GM19043 (cell line): ENCODE measurements around the gene KRTAP9-2.
"Not testable (repeated sequence)": the region's sequence is repeated elsewhere in the genome, so short reads cannot be mapped to it uniquely, and the experiment has no call there.

ENCODE experiments used
- ATAC-seq: cut with Tn5 transposase; IDR thresholded peaks from one replicate; pipeline ENCODE4 v1.9.1; 2021; ENCODE audit warnings: low read depth; ENCODE audit not compliant: unreplicated experiment

KRTAP9-2 gene

DNA sequence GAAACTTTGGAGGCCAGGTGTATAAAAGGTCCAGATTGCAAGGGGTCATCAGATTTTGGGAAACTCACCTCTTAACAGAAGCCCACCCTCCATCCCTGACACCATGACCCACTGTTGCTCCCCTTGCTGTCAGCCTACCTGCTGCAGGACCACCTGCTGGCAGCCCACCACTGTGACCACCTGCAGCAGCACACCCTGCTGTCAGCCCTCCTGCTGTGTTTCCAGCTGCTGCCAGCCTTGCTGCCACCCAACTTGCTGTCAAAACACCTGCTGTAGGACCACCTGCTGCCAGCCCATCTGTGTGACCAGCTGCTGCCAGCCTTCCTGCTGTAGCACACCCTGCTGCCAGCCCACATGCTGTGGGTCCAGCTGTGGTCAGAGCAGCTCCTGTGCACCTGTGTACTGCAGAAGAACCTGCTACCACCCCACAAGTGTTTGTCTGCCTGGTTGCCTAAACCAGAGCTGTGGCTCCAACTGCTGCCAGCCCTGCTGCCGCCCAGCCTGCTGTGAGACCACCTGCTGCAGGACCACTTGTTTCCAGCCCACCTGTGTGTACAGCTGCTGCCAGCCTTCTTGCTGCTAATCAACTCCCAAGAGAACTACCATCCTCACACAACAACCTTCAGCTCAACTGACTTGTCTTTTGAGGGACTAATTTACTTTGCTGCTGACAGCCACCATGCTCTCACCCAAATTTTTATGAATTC is 6.1 kb downstream of the KRTAP9-2 start, which contains the start of gene KRTAP9-3:
Gene KRTAP9-3 (plus strand): TSS at position 51 of the 707 bp plus-strand sequence. CDS start 53 bp downstream, at position 104.
- not testable (repeated sequence) for ATAC-seq

DNA sequence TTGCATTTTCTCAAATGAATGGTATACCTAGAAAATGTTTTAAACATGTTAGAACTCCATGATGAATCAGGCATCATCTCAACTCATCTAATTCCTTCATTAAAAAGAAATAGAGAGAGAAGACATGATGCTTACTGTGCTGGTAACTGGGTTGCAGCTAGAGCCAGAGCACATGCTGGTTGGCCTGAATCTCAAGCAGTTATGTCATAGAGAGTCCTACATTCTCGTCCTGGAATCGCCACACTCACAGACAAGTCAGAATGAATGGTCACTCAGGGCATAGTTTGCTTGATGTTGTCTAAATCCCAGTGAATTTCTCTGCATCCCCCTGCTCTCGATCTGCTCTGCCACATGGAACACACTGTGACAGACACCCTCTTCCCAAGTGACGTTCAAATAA is 10.7 kb downstream of the KRTAP9-2 start:
- not testable (repeated sequence) for ATAC-seq

- not testable (repeated sequence) for ATAC-seq
These were observed 11.5 kb downstream of the KRTAP9-2 start, which contains the start of gene KRTAP9-8 for GRCh38 chr17:41237949-41238437. Gene KRTAP9-8, plus strand, starts transcription at chr17:41237999. Its CDS starts 53 bp downstream, at chr17:41238052.

DNA sequence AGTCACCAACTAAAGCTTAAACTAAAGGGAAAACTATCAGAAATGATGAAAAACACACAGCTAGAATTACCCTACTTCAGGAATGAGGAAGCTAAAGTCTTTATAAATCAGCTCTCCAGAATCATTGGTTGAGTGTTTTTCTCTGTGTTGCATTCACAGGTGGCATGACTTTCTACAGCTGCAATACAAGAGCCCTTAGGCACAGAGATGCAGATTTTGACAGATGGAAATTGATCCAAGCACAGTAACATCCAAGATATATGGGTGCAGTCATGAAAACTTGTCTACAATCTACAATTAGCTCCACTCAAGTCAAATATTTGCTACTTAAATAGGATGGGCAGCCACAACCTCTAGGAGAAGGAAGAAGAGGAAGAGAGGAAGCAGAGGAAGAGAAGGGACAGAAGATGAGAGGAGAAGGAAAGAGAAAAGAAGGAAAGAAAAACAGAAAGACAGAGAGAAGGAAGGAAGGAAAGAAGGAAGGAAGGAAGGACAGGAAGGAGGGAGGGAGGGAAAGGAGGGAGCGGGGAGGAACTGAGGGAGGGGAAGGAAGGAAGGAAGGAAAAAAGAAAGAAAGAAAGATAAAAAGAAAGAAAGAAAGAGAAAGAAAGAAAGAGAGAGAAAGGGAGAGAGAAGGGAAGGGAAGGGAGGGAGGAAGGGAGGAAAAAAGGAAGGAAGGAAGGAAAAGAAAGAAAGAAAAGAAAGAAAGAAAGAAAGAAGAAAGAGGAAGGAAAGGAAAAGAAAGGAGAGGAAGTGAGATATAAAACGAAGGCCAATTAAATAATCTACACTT is 20.7 kb downstream of the KRTAP9-2 start:
- ATAC-seq = not testable (repeated sequence)

DNA sequence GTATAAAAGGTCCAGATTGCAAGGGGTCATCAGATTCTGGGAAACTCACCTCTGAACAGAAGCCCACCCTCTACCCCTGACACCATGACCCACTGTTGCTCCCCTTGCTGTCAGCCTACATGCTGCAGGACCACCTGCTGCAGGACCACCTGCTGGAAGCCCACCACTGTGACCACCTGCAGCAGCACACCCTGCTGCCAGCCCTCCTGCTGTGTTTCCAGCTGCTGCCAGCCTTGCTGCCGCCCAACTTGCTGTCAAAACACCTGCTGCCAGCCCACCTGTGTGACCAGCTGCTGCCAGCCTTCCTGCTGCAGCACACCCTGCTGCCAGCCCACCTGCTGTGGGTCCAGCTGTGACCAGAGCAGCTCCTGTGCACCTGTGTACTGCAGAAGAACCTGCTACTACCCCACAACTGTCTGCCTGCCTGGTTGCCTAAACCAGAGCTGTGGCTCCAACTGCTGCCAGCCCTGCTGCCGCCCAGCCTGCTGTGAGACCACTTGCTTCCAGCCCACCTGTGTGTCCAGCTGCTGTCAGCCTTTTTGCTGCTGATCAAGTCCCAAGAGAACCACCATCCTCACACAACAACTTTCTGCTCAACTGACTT is 23.3 kb downstream of the KRTAP9-2 start, which contains the start of gene KRTAP9-4:
Gene KRTAP9-4 (plus strand): TSS at position 51 of the 604 bp plus-strand sequence. CDS start 34 bp downstream, at position 85.
- not testable (repeated sequence) for ATAC-seq

DNA sequence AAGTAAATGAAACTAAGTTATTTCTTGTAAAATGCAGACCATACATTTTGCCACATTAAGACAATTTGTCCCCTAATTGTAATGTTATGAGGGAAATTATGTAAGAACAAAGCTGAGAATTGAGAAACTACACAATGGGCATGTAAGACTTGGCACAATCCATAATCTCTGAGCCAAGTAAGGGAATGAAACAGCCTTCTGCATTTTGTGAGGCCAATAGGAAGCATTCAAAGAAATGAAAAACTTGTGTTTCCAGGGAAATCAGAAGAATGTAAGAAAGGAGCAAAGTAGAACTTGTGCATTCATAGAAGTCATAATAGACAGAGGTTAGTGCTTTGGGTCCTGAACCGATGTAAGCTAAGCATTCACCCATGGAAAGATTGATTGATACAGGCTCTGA is 24.8 kb downstream of the KRTAP9-2 start:
- no peak for ATAC-seq

- ATAC-seq = no peak
These were observed 28.4 kb downstream of the KRTAP9-2 start for GRCh38 chr17:41254861-41255260.

DNA sequence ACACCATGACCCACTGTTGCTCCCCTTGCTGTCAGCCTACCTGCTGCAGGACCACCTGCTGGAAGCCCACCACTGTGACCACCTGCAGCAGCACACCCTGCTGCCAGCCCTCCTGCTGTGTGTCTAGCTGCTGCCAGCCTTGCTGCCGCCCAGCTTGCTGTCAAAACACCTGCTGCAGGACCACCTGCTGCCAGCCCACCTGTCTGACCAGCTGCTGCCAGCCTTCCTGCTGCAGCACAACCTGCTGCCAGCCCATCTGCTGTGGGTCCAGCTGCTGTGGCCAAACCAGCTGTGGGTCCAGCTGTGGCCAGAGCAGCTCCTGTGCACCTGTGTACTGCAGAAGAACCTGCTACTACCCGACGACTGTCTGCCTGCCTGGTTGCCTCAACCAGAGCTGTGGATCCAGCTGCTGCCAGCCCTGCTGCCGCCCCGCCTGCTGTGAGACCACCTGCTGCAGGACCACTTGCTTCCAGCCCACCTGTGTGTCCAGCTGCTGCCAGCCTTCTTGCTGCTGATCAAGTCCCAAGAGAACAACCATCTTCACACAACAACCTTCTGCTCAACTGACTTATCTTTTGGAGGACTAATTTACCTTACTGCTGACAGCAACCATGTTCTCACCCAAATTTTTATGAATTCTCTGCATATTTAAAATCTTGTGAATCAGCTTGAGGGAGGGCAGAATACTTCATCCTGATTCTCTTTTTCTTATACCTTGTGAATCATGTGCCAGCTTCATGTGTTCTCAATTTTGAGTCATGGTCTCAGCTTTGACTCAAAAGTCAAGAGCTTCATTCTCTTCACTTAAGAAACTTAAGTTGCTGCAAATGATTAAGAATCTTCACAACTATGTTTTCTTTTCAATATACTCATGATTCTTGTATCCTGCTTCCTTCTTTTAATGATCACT is 29.2 kb downstream of the KRTAP9-2 start, which contains the start of gene KRTAP9-9:
Gene KRTAP9-9 (plus strand): TSS at position 4 of the 910 bp plus-strand sequence.
- ATAC-seq = not testable (repeated sequence)

- no peak for ATAC-seq
These were observed 29.8 kb downstream of the KRTAP9-2 start for GRCh38 chr17:41256291-41256685.

DNA sequence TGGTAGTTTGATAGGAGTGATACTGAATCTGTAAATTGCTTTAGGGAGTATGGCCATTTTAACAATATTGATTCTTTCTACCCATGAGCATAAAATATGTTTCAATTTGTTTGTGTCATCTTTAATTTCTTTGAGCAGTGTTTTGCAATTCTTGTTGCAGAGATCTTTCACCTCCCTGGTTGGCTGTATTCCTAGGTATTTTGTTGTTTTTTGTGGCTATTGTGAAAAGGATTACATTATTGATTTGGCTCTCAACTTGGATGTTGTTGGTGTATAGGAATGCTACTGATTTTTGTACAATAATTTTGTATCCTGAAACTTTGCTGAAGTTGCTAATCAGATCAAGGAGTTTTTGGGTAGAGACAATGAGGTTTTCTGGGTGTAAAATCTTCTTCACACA is 32.0 kb downstream of the KRTAP9-2 start:
- ATAC-seq = no peak

DNA sequence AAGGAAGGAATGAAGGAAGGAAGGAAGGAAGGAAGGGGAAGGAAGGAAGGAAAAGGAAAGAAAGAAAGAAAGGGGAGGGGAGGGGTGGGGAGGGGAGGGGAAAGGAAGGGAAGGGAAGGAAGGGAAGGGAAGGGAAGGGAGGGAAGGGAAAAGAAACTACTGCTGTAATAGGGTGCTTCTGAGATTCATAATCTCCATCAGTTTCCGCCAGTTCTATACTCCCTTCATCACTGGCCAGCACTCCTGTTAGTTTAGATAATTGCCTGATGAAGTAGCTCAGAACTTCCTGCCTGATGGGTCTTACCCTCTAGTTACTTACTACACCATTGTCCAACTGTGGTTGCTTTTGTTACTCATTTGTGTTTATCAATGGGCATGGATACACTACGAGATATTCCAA is 36.8 kb downstream of the KRTAP9-2 start:
- no peak for ATAC-seq

GRCh38 chr17:41264599-41264998 is 38.2 kb downstream of the KRTAP9-2 start:
- no peak for ATAC-seq

- ATAC-seq = no peak
These were observed 38.6 kb downstream of the KRTAP9-2 start, which contains the start of gene KRTAP9-6 for GRCh38 chr17:41265078-41265477. Gene KRTAP9-6, plus strand, starts transcription at chr17:41265378. Its CDS starts 0 bp downstream, at chr17:41265378.

DNA sequence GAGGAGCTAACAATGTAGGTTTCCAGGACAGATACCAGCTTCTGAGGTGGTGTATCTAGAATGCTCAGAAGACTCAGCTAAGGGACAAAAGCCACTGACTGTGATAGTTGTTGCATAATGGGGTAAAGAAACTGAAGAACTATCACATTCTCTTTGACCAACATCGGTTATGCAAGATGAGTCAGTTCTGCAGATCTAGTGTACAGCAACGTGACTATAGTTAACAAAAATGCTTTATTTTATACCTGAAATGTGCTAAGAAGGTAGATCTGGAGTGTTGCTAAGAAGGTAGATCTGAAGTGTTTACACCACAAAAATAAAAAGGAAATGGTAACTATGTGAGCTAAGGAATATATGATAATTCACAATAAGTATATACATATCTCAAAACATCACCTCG is 41.3 kb downstream of the KRTAP9-2 start:
- no peak for ATAC-seq

DNA sequence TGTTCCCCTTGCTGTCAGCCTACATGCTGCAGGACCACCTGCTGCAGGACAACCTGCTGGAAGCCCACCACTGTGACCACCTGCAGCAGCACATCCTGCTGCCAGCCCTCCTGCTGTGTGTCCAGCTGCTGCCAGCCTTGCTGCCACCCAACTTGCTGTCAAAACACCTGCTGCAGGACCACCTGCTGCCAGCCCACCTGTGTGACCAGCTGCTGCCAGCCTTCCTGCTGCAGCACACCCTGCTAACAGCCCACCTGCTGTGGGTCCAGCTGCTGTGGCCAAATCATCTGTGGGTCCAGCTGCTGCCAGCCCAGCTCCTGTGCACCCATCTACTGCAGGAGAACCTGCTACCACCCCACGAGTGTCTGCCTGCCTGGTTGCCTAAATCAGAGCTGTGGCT is 44.9 kb downstream of the KRTAP9-2 start:
- ATAC-seq = not testable (repeated sequence)

- no peak for ATAC-seq
These were observed 45.4 kb downstream of the KRTAP9-2 start for GRCh38 chr17:41271858-41272257.

GRCh38 chr17:41275648-41276190 is 49.3 kb downstream of the KRTAP9-2 start, which contains the start of gene KRTAP9-7:
Gene KRTAP9-7, plus strand, starts transcription at chr17:41275698. Its CDS starts 0 bp downstream, at chr17:41275698.
- ATAC-seq = not testable (repeated sequence)
